ENCODE measurements around the gene SNX18. TPM values are rescaled to one million over a fixed set of nuclear protein-coding genes. Genes with fewer than 3 reads are reported as not detected.

The SNX18 gene
- total and polyA plus RNA-seq, 2 of the 4 experiments (the other 2 are of a cell fraction): 31.2 to 50.0 TPM

DNA sequence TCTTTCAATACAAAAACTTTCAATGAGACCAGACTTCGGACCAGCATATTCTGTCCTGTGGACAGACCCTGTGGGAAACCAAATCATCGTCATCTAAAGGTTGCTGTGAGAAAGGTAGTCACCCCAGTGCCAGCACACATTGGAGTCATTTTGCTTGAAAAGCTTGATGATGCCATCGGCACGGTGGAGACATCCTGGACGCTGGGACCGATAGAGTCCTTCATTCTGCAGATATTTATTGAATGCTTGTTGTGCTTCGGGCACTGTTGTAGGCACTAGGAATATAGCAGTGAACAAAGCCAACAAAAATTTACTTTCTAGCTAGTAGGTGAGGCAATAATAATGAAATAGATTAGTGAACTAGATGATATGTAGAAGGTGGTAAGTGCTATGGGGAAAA is 34.9 kb downstream of the SNX18 start:
- dilution Hi-C loops (cut with HindIII; ENCODE audit: low sequenced_read_pairs, unreplicated experiment) (no loop called here), in situ Hi-C loops (cut with MboI; ENCODE audit: low sequenced_read_pairs) (no loop called here), intact Hi-C loops (cut with micrococcal nuclease) (no loop called here)
- Histone ChIP-seq H3K27me3 (ENCODE audit: control insufficient read depth, insufficient read depth, low read length) (no peaks in the 10 kb centered on the region), H2BK5ac (ENCODE audit: low read depth, low read length, poor library complexity, severe bottlenecking) (no peak overlapping the region), H3K79me1 (ENCODE audit: low read depth in 1 of 2, low read length in 2 of 2) (peaks cover 31 to 73% of the 10 kb centered on the region in 2 experiments), H3K9ac (ENCODE audit: low read depth, low read length) (no peak overlapping the region), H3K18ac (ENCODE audit: low read depth, low read length) (no peak overlapping the region), H2AFZ (replicated peaks; ENCODE audit: low read length, poor library complexity) (no peak overlapping the region), H4K20me1 (ENCODE audit: insufficient read depth, low read length) (peaks cover 28% of the 10 kb centered on the region), H3K27ac (ENCODE audit: insufficient read depth, low read length) (no peak overlapping the region), H3K4me1 (ENCODE audit: control insufficient read depth, insufficient read depth, low read length) (peaks cover 8% of the 10 kb centered on the region), H2BK15ac (ENCODE audit: low read depth, low read length) (no peak overlapping the region), H3K4me2 (ENCODE audit: low read depth, low read length) (no peak overlapping the region), H2AK9ac (replicated peaks; ENCODE audit: low read depth, low read length, poor library complexity) (no peak overlapping the region), H2BK120ac (ENCODE audit: low read depth, low read length) (no peak overlapping the region), H3K4me3 (ENCODE audit: insufficient read depth, low read depth, low read length) (no peak overlapping the region), H2BK20ac (ENCODE audit: low read depth, low read length) (no peak overlapping the region), H3K36me3 (ENCODE audit: control insufficient read depth, insufficient read depth, low read length) (peaks cover 41% of the 10 kb centered on the region), H4K91ac (ENCODE audit: insufficient read depth, low read depth, low read length) (no peak overlapping the region), H4K5ac (ENCODE audit: low read depth, low read length) (no peak overlapping the region), H4K8ac (ENCODE audit: low read depth in 2 of 2, low read length in 2 of 2) (no peak overlapping the region), H2AK5ac (ENCODE audit: low read depth, low read length) (no peak overlapping the region), H3K23ac (ENCODE audit: low read depth, low read length) (no peak overlapping the region), H3K14ac (replicated peaks; ENCODE audit: low read depth, low read length) (no peak overlapping the region), H3K4ac (ENCODE audit: low read depth, low read length) (no peak overlapping the region), H3K56ac (ENCODE audit: extremely low read depth, insufficient read depth, low read length) (no peak overlapping the region), H3K9me3 (ENCODE audit: control insufficient read depth, insufficient read depth, low read length) (no peaks in the 10 kb centered on the region), H3K9me1 (ENCODE audit: insufficient read depth, low read length) (peaks cover 29% of the 10 kb centered on the region)
- TF ChIP-seq RFX5 (IDR thresholded peaks at IDR 0.05; ENCODE audit: low read depth, low read length) (no peak), POLR2A (IDR thresholded peaks at IDR 0.05; ENCODE audit: low read depth, low read length) (no peak), BHLHE40 (IDR thresholded peaks at IDR 0.05; ENCODE audit: low read depth, low read length) (no peak)
- ATAC-seq (ENCODE audit: low read depth): no peak
- ChIA-PET POLR2A (ENCODE audit: unreplicated experiment) (no interaction called here), CTCF (no interaction called here)
- 100% methylated on average over 1 of the region's 7 CpGs; no CpG with 5 or more reads in 1 of the 2 experiments for WGBS, 2 experiments (ENCODE audit: extremely low coverage in 2 of 2, insufficient read length in 1 of 2)
- BruUV-seq (replicated peaks): no TSS peak
- DNase-seq: no peak
